Stimulated activated CD4-positive, alpha-beta T cell treated with anti-CD3 and anti-CD28 coated beads, Interleukin-4, amount 100 ng/mL, for 4 hours (primary cell): ENCODE measurements around the gene HOXA4.

Experiments
- DNase-seq, 2 experiments: peaks; one replicate each; pipeline ENCODE4 v3.0.0-alpha.2; 2020

The HOXA4 gene

DNA sequence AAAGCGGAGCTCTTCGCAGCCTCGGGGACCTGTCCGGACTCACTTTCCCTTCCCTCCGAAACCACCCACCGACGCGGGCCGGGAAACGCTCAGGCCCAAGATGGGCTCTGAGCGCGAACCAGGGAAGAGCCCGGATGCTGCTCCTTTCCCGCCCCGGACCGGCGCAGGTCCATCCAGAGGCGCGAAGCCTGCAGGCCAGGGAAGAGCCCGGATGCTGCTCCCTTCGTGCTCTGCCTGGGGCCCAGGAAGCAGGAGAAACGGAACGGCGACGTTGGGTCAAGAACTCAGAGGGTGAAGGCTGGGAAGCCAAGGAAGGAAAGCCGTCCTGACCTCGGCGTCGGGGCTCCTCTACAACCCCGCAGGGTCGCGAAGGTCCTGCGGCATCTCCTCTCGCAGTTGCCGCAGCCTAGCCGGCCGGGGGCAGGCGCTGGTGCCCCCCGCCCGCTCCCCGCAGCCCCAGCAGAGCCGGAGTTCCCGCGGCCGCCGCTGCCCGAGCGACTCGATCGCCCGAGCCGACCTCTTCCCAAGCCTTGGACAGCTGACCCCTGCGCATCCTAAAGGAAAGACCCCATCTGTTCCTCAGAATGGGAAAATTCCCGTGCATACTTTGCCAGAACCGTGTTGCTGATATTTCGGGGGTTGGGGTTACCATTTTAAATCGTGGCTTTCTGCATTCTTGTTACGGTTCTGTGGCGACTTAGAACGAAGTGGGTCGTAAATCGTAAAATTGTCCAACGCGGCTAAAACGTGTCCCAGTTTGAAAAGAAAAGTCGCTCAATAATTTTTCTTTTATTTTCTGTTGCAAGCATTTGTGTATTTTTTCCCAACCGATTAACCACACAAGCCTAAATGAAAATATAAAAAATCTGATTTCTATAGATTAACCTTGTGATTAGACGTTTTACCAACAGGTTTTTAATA, 42.3 kb downstream of the HOXA4 start:
- no peak for DNase-seq

- DNase-seq: no peak
These were observed 46.9 kb downstream of the HOXA4 start for GRCh38 chr7:27083646-27084045.

DNA sequence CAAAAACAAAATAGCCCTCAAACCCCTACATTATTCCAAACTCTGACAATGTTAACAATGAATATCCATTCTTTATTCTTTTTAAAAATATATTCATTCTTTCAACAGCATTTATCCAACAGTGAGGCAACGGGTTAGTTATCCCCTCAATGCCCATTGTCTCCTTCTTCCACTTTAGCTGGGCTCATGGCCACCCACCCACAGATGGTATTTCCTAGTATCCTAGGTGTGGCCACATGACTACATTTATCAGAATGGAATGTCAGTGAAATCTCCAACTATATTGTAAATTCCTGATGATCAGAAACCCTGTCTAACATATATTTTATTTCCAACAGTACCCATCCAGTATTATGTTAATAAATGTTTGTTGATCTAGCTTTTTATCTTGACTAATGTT, 48.4 kb downstream of the HOXA4 start:
- no peak for DNase-seq

GRCh38 chr7:27080844-27081436, 49.6 kb downstream of the HOXA4 start:
- DNase-seq: no peak

DNA sequence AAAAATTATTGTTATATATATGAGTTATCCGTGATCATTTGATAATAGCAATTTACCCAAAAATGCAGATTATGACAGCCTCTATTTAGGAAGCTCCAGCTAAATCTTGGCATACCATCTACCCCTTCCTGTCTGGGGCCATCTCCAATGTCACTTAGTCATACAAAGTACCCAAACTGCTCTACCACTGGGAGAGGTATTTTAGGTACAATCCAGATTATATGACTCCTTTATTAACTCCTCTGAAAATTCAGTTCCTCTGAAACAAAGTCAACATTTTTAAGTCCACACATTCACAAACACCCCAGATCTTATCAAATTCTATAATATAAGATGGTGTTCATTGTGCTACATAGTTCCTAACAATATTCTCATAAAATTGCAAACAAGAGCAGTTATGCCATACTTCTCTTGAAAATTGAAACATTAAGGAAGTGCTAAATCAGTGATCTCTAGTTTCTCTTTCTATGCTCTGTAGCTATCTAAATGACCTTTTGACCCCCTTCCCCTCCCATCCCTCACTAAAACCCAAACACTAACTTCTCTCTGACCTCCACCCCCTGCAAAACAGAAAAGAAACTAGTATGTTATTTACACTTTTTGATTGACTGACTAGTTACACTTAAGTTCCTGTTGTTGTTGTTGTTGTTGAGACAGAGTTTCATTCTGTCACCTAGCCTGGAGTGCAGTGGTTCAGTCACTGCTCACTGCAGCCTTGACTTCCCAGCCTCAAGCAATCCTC, 51.2 kb downstream of the HOXA4 start:
- DNase-seq: no peak

GRCh38 chr7:27078616-27079233, 51.8 kb downstream of the HOXA4 start:
- no peak for DNase-seq
